HepG2 (cell line): ENCODE results near the gene IFI30. TPM values are rescaled to one million over a fixed set of nuclear protein-coding genes. Genes with fewer than 3 reads are reported as not detected.

ENCODE experiments used
- DNMT3B ChIP-seq: conservative IDR thresholded peaks from 2 replicates; pipeline ENCODE4 v1.6.1; 2016; ENCODE audit warnings: missing biosample characterization, control low read depth
- FOXO4 ChIP-seq: sonication (generic); formaldehyde crosslinking; conservative IDR thresholded peaks from 2 replicates; pipeline ENCODE4 v1.8.1; 2023; ENCODE audit warnings: missing genetic modification reagents
- HIC2 ChIP-seq: sonication (generic); formaldehyde crosslinking; IDR thresholded peaks from 2 replicates; pipeline ENCODE4 v1.9.0; 2022; ENCODE audit warnings: low read depth, missing genetic modification reagents
- JUND ChIP-seq: sonication (generic); formaldehyde crosslinking; IDR thresholded peaks from 2 replicates; pipeline ENCODE4 v1.8.0; 2022; ENCODE audit warnings: mild to moderate bottlenecking, missing genetic modification reagents
- NR2F1 ChIP-seq, 2 experiments: fragments of 450-650 bp in 1 of 2; formaldehyde crosslinking in 1 of 2; IDR thresholded peaks; 2 replicates each; pipeline versions ENCODE4 v1.5.0 to v1.6.1; 2016 to 2020; ENCODE audit warnings: mild to moderate bottlenecking in 1 of 2, missing compliant biosample characterization in 1 of 2, missing genetic modification reagents in 1 of 2, moderate library complexity in 1 of 2
- U2AF2 ChIP-seq: fragments of 200-400 bp; formaldehyde crosslinking; IDR thresholded peaks from 2 replicates; pipeline ENCODE4 v1.6.1; 2017; ENCODE audit warnings: low read depth, mild to moderate bottlenecking, low read length
- ZBTB1 ChIP-seq: sonication (generic); formaldehyde crosslinking; IDR thresholded peaks from 2 replicates; pipeline ENCODE4 v1.4.0; 2020; ENCODE audit warnings: missing genetic modification reagents, borderline replicate concordance
- ZFP82 ChIP-seq: sonication (generic); formaldehyde crosslinking; IDR thresholded peaks from 2 replicates; pipeline ENCODE4 v1.5.1; 2020; ENCODE audit warnings: mild to moderate bottlenecking, missing genetic modification reagents, borderline replicate concordance
- ZFY ChIP-seq: sonication (generic); formaldehyde crosslinking; IDR thresholded peaks from 2 replicates; pipeline ENCODE4 v1.4.0; 2020; ENCODE audit warnings: missing genetic modification reagents
- ZNF124 ChIP-seq: sonication (generic); formaldehyde crosslinking; IDR thresholded peaks from 2 replicates; pipeline ENCODE4 v1.4.0; 2020; ENCODE audit warnings: missing genetic modification reagents
- ZNF317 ChIP-seq: sonication (generic); formaldehyde crosslinking; IDR thresholded peaks from 2 replicates; pipeline ENCODE4 v1.5.0; 2020; ENCODE audit warnings: mild to moderate bottlenecking, missing genetic modification reagents
- ZNF609 ChIP-seq: sonication (generic); formaldehyde crosslinking; IDR thresholded peaks from 2 replicates; pipeline ENCODE4 v1.4.0; 2020; ENCODE audit warnings: mild to moderate bottlenecking, missing genetic modification reagents, borderline replicate concordance
- ZNF878 ChIP-seq: sonication (generic); formaldehyde crosslinking; IDR thresholded peaks from 2 replicates; pipeline ENCODE4 v1.8.1; 2023; ENCODE audit warnings: mild to moderate bottlenecking, missing genetic modification reagents, moderate library complexity
- ZNF879 ChIP-seq: sonication (generic); formaldehyde crosslinking; IDR thresholded peaks from 2 replicates; pipeline ENCODE4 v1.8.1; 2023; ENCODE audit warnings: missing genetic modification reagents
- polyA plus RNA-seq, 8 experiments: library from polyadenylated mRNA; depleted of rRNA in 3 of 8; stranded (reverse) in 7 of 8; unstranded in 1 of 8; fragments of >200 nt; fragmentation: Illumina TruSeq in 4 of 8; extraction: Trizol in 4 of 8; gene quantifications; 2 replicates each; pipeline versions ENCODE4 v1.2.1 to v1.2.3, GENCODE V29; 2011 to 2016; ENCODE audit warnings: low read depth in 4 of 8, missing spikeins in 1 of 8, mixed read lengths in 1 of 8; ENCODE audit not compliant: insufficient read depth in 1 of 8
- total RNA-seq, 5 experiments: library from RNA; depleted of rRNA; stranded (reverse); fragments of >200 nt; fragmentation: Illumina TruSeq; extraction: Trizol; gene quantifications; 2 replicates each; pipeline ENCODE4 v1.2.3, GENCODE V29; 2016; ENCODE audit warnings: low read depth in 1 of 5
- TF ChIP-seq, protein P1 (sequence below): sonication (generic); formaldehyde crosslinking; IDR thresholded peaks from 2 replicates; pipeline ENCODE4 v1.4.0; 2020; ENCODE audit warnings: missing genetic modification reagents, borderline replicate concordance
- TF ChIP-seq, protein P2 (sequence below): sonication (generic); formaldehyde crosslinking; IDR thresholded peaks from 2 replicates; pipeline ENCODE4 v1.5.0; 2020; ENCODE audit warnings: mild to moderate bottlenecking, missing genetic modification reagents
- TF ChIP-seq, protein P3 (sequence below): sonication (generic); formaldehyde crosslinking; conservative IDR thresholded peaks from 2 replicates; pipeline ENCODE4 v1.4.0; 2020; ENCODE audit warnings: missing genetic modification reagents

Gene IFI30
- total and polyA plus RNA-seq, 2 of the 13 experiments (the other 11 are each of a cell fraction or from before 2014, with no cell fraction given), result 25.0 to 79.4 TPM

DNA sequence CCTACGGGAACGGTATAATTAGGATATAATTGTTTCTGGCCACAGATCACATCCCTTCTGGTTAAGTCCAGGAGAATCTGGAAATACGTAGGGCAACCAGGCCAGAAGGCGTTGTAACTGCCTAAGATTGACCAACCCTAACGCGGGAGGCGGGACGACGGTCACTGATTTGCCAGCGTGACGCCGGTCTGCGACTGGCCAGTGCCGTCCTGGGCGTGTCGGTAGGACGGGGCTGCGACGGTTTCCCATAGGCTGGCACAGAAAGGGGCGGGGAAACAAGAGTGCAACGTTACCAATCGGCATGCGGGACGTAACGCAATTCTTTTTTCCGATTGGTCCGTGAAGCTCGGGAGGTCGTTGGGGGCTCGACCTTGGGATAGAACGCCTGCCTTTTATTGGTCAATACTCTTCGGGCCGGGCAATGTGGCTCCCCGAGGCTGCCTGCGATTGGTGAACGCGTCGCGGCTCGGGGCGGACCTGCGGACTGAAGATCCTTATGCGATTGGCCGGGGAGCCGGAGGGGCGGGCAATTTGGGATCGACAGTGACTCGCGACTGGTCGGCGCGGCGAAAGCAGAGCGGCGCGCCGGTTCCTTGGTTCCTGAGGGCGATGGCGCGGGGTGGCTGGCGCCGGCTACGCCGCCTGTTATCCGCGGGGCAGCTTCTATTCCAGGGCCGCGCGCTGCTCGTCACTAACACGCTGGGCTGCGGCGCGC is 19.2 kb downstream of the IFI30 start, which contains the start of gene MPV17L2 (continued):
- TF ChIP-seq HIC2 (CRISPR knock-in tag) (no peak), ZNF878 (CRISPR knock-in tag) (no peak), JUND (CRISPR knock-in tag) (no peak), ZNF609 (no peak), ZNF879 (CRISPR knock-in tag) (no peak), ZFP82 (no peak), DNMT3B (CRISPR knock-in tag) (no peak), ZNF317 (CRISPR knock-in tag) (no peak), FOXO4 (no peak), ZFY (peak; percentile 57), NR2F1 (CRISPR knock-in tag; IDR thresholded peaks at IDR 0.05) (peak; percentile 34 to 78; a peak in 3 of 4 replicates), U2AF2 (no peak), ZBTB1 (CRISPR knock-in tag) (no peak), ZNF124 (CRISPR knock-in tag) (0 out of 2 replicates have a peak, but pooled peaks have one; percentile 44)
- TF ChIP-seq, protein P1, sequence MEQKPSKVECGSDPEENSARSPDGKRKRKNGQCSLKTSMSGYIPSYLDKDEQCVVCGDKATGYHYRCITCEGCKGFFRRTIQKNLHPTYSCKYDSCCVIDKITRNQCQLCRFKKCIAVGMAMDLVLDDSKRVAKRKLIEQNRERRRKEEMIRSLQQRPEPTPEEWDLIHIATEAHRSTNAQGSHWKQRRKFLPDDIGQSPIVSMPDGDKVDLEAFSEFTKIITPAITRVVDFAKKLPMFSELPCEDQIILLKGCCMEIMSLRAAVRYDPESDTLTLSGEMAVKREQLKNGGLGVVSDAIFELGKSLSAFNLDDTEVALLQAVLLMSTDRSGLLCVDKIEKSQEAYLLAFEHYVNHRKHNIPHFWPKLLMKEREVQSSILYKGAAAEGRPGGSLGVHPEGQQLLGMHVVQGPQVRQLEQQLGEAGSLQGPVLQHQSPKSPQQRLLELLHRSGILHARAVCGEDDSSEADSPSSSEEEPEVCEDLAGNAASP (CRISPR knock-in tag), result no peak
- TF ChIP-seq, protein P2, sequence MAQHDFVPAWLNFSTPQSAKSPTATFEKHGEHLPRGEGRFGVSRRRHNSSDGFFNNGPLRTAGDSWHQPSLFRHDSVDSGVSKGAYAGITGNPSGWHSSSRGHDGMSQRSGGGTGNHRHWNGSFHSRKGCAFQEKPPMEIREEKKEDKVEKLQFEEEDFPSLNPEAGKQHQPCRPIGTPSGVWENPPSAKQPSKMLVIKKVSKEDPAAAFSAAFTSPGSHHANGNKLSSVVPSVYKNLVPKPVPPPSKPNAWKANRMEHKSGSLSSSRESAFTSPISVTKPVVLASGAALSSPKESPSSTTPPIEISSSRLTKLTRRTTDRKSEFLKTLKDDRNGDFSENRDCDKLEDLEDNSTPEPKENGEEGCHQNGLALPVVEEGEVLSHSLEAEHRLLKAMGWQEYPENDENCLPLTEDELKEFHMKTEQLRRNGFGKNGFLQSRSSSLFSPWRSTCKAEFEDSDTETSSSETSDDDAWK, result no peak
- TF ChIP-seq, protein P3, sequence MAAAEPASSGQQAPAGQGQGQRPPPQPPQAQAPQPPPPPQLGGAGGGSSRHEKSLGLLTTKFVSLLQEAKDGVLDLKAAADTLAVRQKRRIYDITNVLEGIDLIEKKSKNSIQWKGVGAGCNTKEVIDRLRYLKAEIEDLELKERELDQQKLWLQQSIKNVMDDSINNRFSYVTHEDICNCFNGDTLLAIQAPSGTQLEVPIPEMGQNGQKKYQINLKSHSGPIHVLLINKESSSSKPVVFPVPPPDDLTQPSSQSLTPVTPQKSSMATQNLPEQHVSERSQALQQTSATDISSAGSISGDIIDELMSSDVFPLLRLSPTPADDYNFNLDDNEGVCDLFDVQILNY (CRISPR knock-in tag), result no peak
